HuH-7 (cell line): Measurements from ENCODE around the gene IRAK1.

ENCODE experiments used
- DNase-seq: peaks from one replicate; pipeline ENCODE4 v3.0.0; 2011; ENCODE audit warnings: low spot score

Gene IRAK1

GRCh38 chrX:154019061-154019621 is 561 bp downstream of the IRAK1 start:
- DNase-seq: peak; percentile 35

- DNase-seq: no peak
These were observed 1.1 kb downstream of the IRAK1 start for GRCh38 chrX:154018518-154019060.

GRCh38 chrX:154017766-154018517 is 1.8 kb downstream of the IRAK1 start:
- no peak for DNase-seq

GRCh38 chrX:154016366-154017076 is 3.2 kb downstream of the IRAK1 start:
- no peak for DNase-seq

- DNase-seq: no peak
These were observed 4.0 kb downstream of the IRAK1 start for GRCh38 chrX:154015581-154016264.

- no peak for DNase-seq
These were observed 5.0 kb downstream of the IRAK1 start for GRCh38 chrX:154014429-154015380.

GRCh38 chrX:154013614-154014360 is 5.9 kb downstream of the IRAK1 start:
- DNase-seq: peak; percentile 77

GRCh38 chrX:154013001-154013421 is 6.7 kb downstream of the IRAK1 start:
- no peak for DNase-seq

GRCh38 chrX:154012336-154012991 is 7.2 kb downstream of the IRAK1 start:
- no peak for DNase-seq

GRCh38 chrX:154011376-154012335 is 8.0 kb downstream of the IRAK1 start:
- no peak for DNase-seq

GRCh38 chrX:154010330-154011087 is 9.2 kb downstream of the IRAK1 start:
- peak; percentile 54 for DNase-seq

GRCh38 chrX:154008521-154008920 is 11.2 kb downstream of the IRAK1 start:
- DNase-seq: no peak

- DNase-seq: no peak
These were observed 12.8 kb downstream of the IRAK1 start for GRCh38 chrX:154006947-154007346.

- no peak for DNase-seq
These were observed 15.4 kb downstream of the IRAK1 start for GRCh38 chrX:154004315-154004714.

- no peak for DNase-seq
These were observed 17.4 kb downstream of the IRAK1 start for GRCh38 chrX:154002215-154002719.

GRCh38 chrX:154000051-154000450 is 19.7 kb downstream of the IRAK1 start:
- DNase-seq: no peak

GRCh38 chrX:153999359-154000037 is 20.2 kb downstream of the IRAK1 start:
- DNase-seq: no peak
